Thymus (tissue), 11 donors: ENCODE measurements around the gene LCN15. TPM values are rescaled to one million over a fixed set of nuclear protein-coding genes. Genes with fewer than 3 reads are reported as not detected.
"Not testable (repeated sequence)": the region's sequence is repeated elsewhere in the genome, so short reads cannot be mapped to it uniquely, and the experiment has no call there.

Experiments used
- DNase-seq, 9 donors: peaks; one replicate each; pipeline ENCODE4 v3.0.0-alpha.2; 2013; ENCODE audit warnings: low spot score in 9 of 9, low read depth in 6 of 9, missing footprints in 1 of 9
- H3K27ac ChIP-seq, 2 donors: one replicate each; pipeline ENCODE4 v1.5.1; 2013; ENCODE audit warnings: control low read depth in 1 of 2, low read depth in 1 of 2, low read length in 1 of 2, mild to moderate bottlenecking in 1 of 2, moderate library complexity in 1 of 2
- H3K27me3 ChIP-seq, 2 donors: one replicate each; pipeline ENCODE4 v1.5.1; 2013; ENCODE audit warnings: low read length in 1 of 2; ENCODE audit not compliant: control insufficient read depth in 2 of 2, insufficient read depth in 1 of 2
- H3K36me3 ChIP-seq, 2 donors: one replicate each; pipeline ENCODE4 v1.5.1; 2013; ENCODE audit warnings: low read length in 1 of 2, mild to moderate bottlenecking in 1 of 2, moderate library complexity in 1 of 2; ENCODE audit not compliant: control insufficient read depth in 2 of 2, insufficient read depth in 2 of 2
- H3K4me1 ChIP-seq, 2 donors: one replicate each; pipeline ENCODE4 v1.5.1; 2013; ENCODE audit warnings: low read length in 2 of 2; ENCODE audit not compliant: control insufficient read depth in 2 of 2, insufficient read depth in 2 of 2
- H3K4me3 ChIP-seq, 2 donors: one replicate each; pipeline ENCODE4 v1.5.1; 2013; ENCODE audit warnings: low read length in 2 of 2, control low read depth in 1 of 2, mild to moderate bottlenecking in 1 of 2
- H3K9me3 ChIP-seq, 2 donors: one replicate each; pipeline ENCODE4 v1.5.1; 2013; ENCODE audit warnings: low read length in 1 of 2, mild to moderate bottlenecking in 1 of 2; ENCODE audit not compliant: control insufficient read depth in 2 of 2, insufficient read depth in 1 of 2
- WGBS: extraction: QIAGEN DNeasy Blood & Tissue Kit; methylation state at CpG from one replicate; pipeline ENCODE4 v1.1.7; 2013; 5-methylcytosine and 5-hydroxymethylcytosine counted together
- polyA plus RNA-seq: library from polyadenylated mRNA; stranded (reverse); fragments of 200-250 nt; gene quantifications from one replicate; pipeline ENCODE4 v1.2.3, GENCODE V29; 2013
- total RNA-seq: library from RNA; stranded (reverse); fragments of 120-200 nt; gene quantifications from one replicate; pipeline ENCODE4 v1.2.4, GENCODE V29; 2013
- donor health status: healthy.

Gene LCN15
- total and polyA plus RNA-seq, 2 donors = 0.05 to 0.43 TPM

GRCh38 chr9:136760424-136760823, 3.9 kb downstream of the LCN15 start:
- WGBS = 89% methylated on average over 25 of the region's 25 CpGs
- H3K27ac ChIP-seq = no peak overlapping the region
- peaks cover 0 to 27% of the 10 kb centered on the region in 2 donors for H3K27me3 ChIP-seq
- no peak overlapping the region for H3K4me3 ChIP-seq
- peaks cover 0 to 14% of the 10 kb centered on the region in 2 donors for H3K9me3 ChIP-seq
- no peak for DNase-seq
- no peaks in the 10 kb centered on the region for H3K36me3 ChIP-seq
- peaks cover 0 to 3% of the 10 kb centered on the region in 2 donors for H3K4me1 ChIP-seq

DNA sequence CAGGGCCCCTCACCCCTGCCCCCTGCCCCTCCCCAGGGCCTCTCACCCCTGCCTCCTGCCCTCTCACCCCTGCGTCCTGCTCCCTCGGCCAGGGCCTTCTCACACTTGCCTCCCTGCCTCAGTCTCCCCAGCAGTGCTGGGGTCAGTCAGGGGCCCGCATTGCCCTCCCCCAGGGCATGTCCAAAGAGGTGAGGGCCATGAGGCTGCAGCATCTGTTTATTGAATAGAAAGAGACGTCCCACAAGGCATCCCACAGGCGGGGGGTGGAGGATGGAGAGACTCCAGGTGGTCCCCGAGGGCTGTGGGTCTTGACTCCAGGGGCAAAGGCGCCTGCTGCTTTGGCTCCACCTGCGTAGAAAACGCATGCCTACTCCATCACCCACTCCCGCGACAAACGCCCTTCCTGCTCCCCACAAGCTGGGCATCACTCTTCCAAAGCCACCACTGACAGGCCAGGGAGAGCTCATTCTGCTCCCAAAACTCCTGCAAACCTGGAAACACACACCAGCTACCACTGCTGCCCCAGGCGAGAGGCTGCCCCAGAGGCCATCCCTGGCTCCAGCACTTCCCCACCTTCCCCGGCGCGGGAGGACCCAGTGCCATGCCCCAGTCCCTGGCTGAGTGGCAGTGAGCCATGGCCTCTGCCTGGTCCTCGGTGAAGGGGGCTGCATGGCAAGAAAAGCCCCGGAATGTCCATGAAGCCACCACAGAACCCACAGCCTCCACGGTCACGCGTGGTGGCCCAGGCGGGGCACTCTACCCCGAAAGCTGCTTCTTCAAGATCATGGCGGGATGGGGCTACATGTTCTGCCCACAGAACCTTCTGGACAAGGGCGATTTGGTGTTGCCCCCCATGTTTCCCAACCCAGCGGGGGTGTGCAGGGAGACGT, 4.6 kb downstream of the LCN15 start:
- 91% methylated on average over 27 of the region's 27 CpGs for WGBS
- no peak for DNase-seq
- H3K36me3 ChIP-seq = no peaks in the 10 kb centered on the region
- no peak overlapping the region for H3K4me3 ChIP-seq
- H3K4me1 ChIP-seq = peaks cover 0 to 3% of the 10 kb centered on the region in 2 donors
- peaks cover 0 to 16% of the 10 kb centered on the region in 2 donors for H3K9me3 ChIP-seq
- H3K27me3 ChIP-seq = peaks cover 0 to 24% of the 10 kb centered on the region in 2 donors
- no peak overlapping the region for H3K27ac ChIP-seq

DNA sequence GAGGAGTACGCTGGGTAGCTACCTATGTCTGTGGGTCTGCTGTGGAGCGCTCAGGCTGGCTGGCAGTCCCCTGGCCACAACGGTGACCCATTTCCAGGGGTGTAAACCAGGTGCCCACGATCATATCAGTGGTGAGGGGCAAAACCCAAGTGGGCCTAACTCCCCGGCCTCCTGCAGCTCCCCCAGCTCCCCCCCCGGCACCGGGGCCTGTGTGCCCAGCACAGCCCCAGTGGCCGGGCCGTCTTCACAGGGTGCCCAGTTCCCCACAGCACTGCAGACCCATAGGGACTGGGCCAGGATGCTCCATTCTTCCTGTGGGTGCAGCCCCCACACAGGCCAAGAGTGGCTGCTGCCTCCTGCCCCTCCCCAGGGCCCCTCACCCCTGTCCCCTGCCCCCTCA, 5.3 kb downstream of the LCN15 start:
- H3K4me1 ChIP-seq = peaks cover 0 to 3% of the 10 kb centered on the region in 2 donors
- peaks cover 0 to 18% of the 10 kb centered on the region in 2 donors for H3K27me3 ChIP-seq
- H3K9me3 ChIP-seq = peaks cover 0 to 17% of the 10 kb centered on the region in 2 donors
- no peak overlapping the region for H3K4me3 ChIP-seq
- DNase-seq = no peak
- WGBS = 86% methylated on average over 9 of the region's 9 CpGs
- no peaks in the 10 kb centered on the region for H3K36me3 ChIP-seq
- H3K27ac ChIP-seq = no peak overlapping the region

GRCh38 chr9:136757751-136758140, 6.6 kb downstream of the LCN15 start:
- Histone ChIP-seq H3K27ac (no peak overlapping the region), H3K27me3 (peaks cover 0 to 16% of the 10 kb centered on the region in 2 donors), H3K4me1 (peaks cover 0 to under 1% of the 10 kb centered on the region in 2 donors), H3K36me3 (no peaks in the 10 kb centered on the region), H3K9me3 (peaks cover 0 to 27% of the 10 kb centered on the region in 2 donors), H3K4me3 (no peak overlapping the region)
- 94% methylated on average over 20 of the region's 20 CpGs for WGBS
- DNase-seq = no peak

DNA sequence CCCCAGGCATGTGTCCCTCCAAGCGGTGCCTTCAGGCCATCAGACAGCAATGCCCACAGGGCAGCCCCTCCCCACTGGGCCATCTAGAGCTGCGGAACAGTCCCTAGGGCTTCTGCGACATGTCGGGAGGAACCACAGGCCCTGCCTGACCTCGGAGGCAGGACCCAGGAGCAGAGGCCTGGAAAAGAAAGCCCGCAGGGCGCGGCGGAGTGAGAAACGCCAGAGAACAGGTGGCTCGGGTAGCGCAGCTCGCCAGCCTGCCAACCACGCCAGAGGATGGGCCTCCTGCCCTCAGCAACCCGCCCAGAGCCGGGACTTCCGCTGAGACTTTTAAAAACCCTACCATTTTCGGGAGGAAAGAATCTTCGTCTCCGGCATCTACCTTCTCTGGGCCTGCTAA, 7.0 kb downstream of the LCN15 start:
- Histone ChIP-seq H3K4me1 (no peaks in the 10 kb centered on the region), H3K27ac (no peak overlapping the region), H3K36me3 (no peaks in the 10 kb centered on the region), H3K9me3 (peaks cover 0 to 27% of the 10 kb centered on the region in 2 donors), H3K4me3 (no peak overlapping the region), H3K27me3 (peaks cover 0 to 13% of the 10 kb centered on the region in 2 donors)
- WGBS = 94% methylated on average over 20 of the region's 20 CpGs
- no peak for DNase-seq

DNA sequence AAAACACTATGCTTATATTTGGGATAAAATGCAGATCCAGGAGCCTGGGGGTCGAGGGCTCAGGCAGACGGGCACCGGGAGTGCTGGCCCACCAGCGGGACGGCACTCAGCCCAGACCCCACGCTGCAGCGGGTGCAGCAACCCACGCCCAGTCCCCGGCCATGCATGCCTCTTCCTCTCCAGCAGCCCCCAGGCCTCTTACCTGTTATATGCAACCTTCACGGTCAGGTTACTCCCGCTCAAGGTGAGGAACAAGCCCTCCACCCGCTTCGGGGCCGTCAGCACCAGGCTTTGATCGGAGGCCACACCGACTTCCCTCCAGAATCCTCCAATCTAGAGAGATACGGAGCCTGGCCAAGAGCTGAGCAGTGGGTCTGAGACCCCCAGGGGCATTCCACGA, 7.5 kb downstream of the LCN15 start:
- Histone ChIP-seq H3K4me3 (no peak overlapping the region), H3K27me3 (peaks cover 0 to 11% of the 10 kb centered on the region in 2 donors), H3K27ac (no peak overlapping the region), H3K4me1 (no peaks in the 10 kb centered on the region), H3K36me3 (no peaks in the 10 kb centered on the region), H3K9me3 (peaks cover 0 to 32% of the 10 kb centered on the region in 2 donors)
- DNase-seq = no peak
- WGBS = 98% methylated on average over 18 of the region's 18 CpGs

DNA sequence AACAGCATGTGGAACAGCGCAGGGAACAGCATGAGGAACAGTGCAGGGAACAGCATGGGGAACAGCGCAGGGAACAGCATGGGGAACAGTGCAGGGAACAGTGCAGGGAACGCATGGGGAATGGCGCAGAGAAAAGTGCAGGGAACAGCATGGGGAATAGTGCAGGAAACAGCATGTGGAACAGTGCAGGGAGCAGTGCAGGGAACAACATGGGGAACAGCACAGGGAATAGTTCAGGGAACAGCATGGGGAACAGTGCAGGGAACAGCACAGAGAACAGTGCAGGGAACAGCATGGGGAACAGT, 8.2 kb downstream of the LCN15 start:
- H3K27ac ChIP-seq = no peak overlapping the region
- H3K9me3 ChIP-seq = peaks cover 0 to 32% of the 10 kb centered on the region in 2 donors
- 100% methylated on average over 4 of the region's 4 CpGs for WGBS
- H3K36me3 ChIP-seq = no peaks in the 10 kb centered on the region
- DNase-seq = no peak
- no peaks in the 10 kb centered on the region for H3K4me1 ChIP-seq
- H3K4me3 ChIP-seq = no peak overlapping the region
- H3K27me3 ChIP-seq = peaks cover 0 to 11% of the 10 kb centered on the region in 2 donors

- H3K4me3 ChIP-seq, H3K4me1 ChIP-seq, DNase-seq, H3K36me3 ChIP-seq, H3K27ac ChIP-seq: not testable (repeated sequence)
- peaks cover 0 to 32% of the 10 kb centered on the region in 2 donors for H3K9me3 ChIP-seq
- WGBS = 98% methylated on average over 22 of the region's 22 CpGs
- H3K27me3 ChIP-seq = peaks cover 0 to 10% of the 10 kb centered on the region in 2 donors
Observed at GRCh38 chr9:136755302-136756133, 8.8 kb downstream of the LCN15 start.
